ENCODE measurements around the gene IFI27.

Gene IFI27

GRCh38 chr14:94158239-94158883 lies 47.8 kb downstream of the IFI27 start:
- FAIRE-seq = no peak

GRCh38 chr14:94161058-94161457 lies 50.5 kb downstream of the IFI27 start:
- no peak for FAIRE-seq

- no peak for FAIRE-seq
These were observed 51.4 kb downstream of the IFI27 start for GRCh38 chr14:94161981-94162380.

- FAIRE-seq = no peak
These were observed 51.9 kb downstream of the IFI27 start for GRCh38 chr14:94162466-94162865.

GRCh38 chr14:94163796-94164195 lies 53.3 kb downstream of the IFI27 start:
- no peak for FAIRE-seq

GRCh38 chr14:94164685-94165431 lies 54.3 kb downstream of the IFI27 start:
- FAIRE-seq = no peak

- FAIRE-seq = no peak
These were observed 55.2 kb downstream of the IFI27 start for GRCh38 chr14:94165744-94166143.

All from colon (tissue), 2 donors.